SK-N-SH (cell line): Measurements from ENCODE around the gene ZNF784. TPM values are rescaled to one million over a fixed set of nuclear protein-coding genes. Genes with fewer than 3 reads are reported as not detected.

Source experiments
- CTCF ChIA-PET: fragments of 300-600, 350-600 bp; formaldehyde crosslinking; extraction: SDS; loops from one replicate; lab custom pipeline; 2021; lab: Yijun Ruan, JAX
- POLR2A ChIA-PET: fragments of 350-600 bp; sonication (Branson Sonifier 250); formaldehyde crosslinking; extraction: SDS; loops from one replicate; lab custom pipeline; 2020; ENCODE audit warnings: antibody characterized with exemption, inconsistent platforms; lab: Yijun Ruan, JAX
- DNase-seq: peaks from one replicate; pipeline ENCODE4 v3.0.0; 2012
- H2AFZ ChIP-seq: fragments of 200-600 bp; sonication (generic); 2 replicates; pipeline ENCODE4 v1.8.1; 2016; ENCODE audit warnings: antibody characterized with exemption, mild to moderate bottlenecking, low read depth
- H3F3A ChIP-seq: fragments of 200-600 bp; sonication (generic); replicated peaks from 2 replicates; pipeline ENCODE3; 2016; ENCODE audit warnings: antibody characterized with exemption, mild to moderate bottlenecking; ENCODE audit not compliant: insufficient read depth
- H3K27ac ChIP-seq, 2 experiments: fragments of 200-500 bp in 1 of 2; fragments of 200-600 bp in 1 of 2; sonication (Bioruptor generic) in 1 of 2; sonication (generic), shearing (Covaris generic) in 1 of 2; 2 replicates each; pipeline versions ENCODE4 v1.5.1 to v1.6.1; 2014 to 2016; ENCODE audit warnings: low read depth in 2 of 2, inconsistent platforms in 1 of 2, low read length in 1 of 2, mild to moderate bottlenecking in 1 of 2, mixed read lengths in 1 of 2
- H3K27me3 ChIP-seq: fragments of 200-600 bp; sonication (generic), shearing (Covaris generic); 2 replicates; pipeline ENCODE4 v1.6.1; 2016; ENCODE audit warnings: mixed run types; ENCODE audit not compliant: insufficient read depth
- H3K36me3 ChIP-seq, 2 experiments: fragments of 200-500 bp in 1 of 2; fragments of 200-600 bp in 1 of 2; sonication (Bioruptor generic) in 1 of 2; sonication (generic) in 1 of 2; replicated peaks in 1 of 2; 2 replicates each; pipeline versions ENCODE3 to v1.5.1; 2014 to 2016; ENCODE audit warnings: low read length in 1 of 2, mild to moderate bottlenecking in 1 of 2; ENCODE audit not compliant: insufficient read depth in 2 of 2, control insufficient read depth in 1 of 2
- H3K4me1 ChIP-seq, 2 experiments: fragments of 200-500 bp in 1 of 2; fragments of 200-600 bp in 1 of 2; sonication (Bioruptor generic) in 1 of 2; sonication (generic), shearing (Covaris generic) in 1 of 2; 2 replicates each; pipeline versions ENCODE4 v1.5.1 to v1.6.1; 2014 to 2016; ENCODE audit warnings: low read depth in 1 of 2, low read length in 1 of 2, mixed run types in 1 of 2; ENCODE audit not compliant: insufficient read depth in 2 of 2, control insufficient read depth in 1 of 2
- H3K4me2 ChIP-seq: fragments of 200-600 bp; sonication (generic), shearing (Covaris generic); 2 replicates; pipeline ENCODE4 v1.6.1; 2017; ENCODE audit warnings: mixed run types
- H3K4me3 ChIP-seq, 2 experiments: fragments of 200-500 bp in 1 of 2; fragments of 200-600 bp in 1 of 2; sonication (Bioruptor generic) in 1 of 2; sonication (generic), shearing (Covaris generic) in 1 of 2; 2 replicates each; pipeline versions ENCODE4 v1.5.1 to v1.8.1; 2014 to 2016; ENCODE audit warnings: low read depth in 2 of 2, inconsistent platforms in 1 of 2, low read length in 1 of 2, mild to moderate bottlenecking in 1 of 2, mixed read lengths in 1 of 2, moderate library complexity in 1 of 2
- H3K79me2 ChIP-seq: fragments of 200-600 bp; sonication (generic); 2 replicates; pipeline ENCODE4 v1.8.1; 2017; ENCODE audit warnings: mild to moderate bottlenecking; ENCODE audit not compliant: insufficient read depth
- H3K9ac ChIP-seq: fragments of 200-600 bp; sonication (generic); 2 replicates; pipeline ENCODE4 v1.6.1; 2017; ENCODE audit warnings: mixed run types
- H3K9me2 ChIP-seq: fragments of 200-600 bp; sonication (generic); 2 replicates; pipeline ENCODE4 v1.6.1; 2017; ENCODE audit warnings: mixed run types
- H3K9me3 ChIP-seq: fragments of 200-600 bp; sonication (generic); 2 replicates; pipeline ENCODE4 v1.6.1; 2017; ENCODE audit warnings: mixed run types, mild to moderate bottlenecking, moderate library complexity
- H4K20me1 ChIP-seq: fragments of 200-600 bp; sonication (generic); 2 replicates; pipeline ENCODE4 v1.6.1; 2017; ENCODE audit warnings: mild to moderate bottlenecking, mixed run types; ENCODE audit not compliant: insufficient read depth
- EP300 ChIP-seq, 2 experiments: IDR thresholded peaks; 2 replicates each; pipeline versions ENCODE4 v1.4.0 to v1.6.1; 2012; ENCODE audit warnings: borderline replicate concordance in 1 of 2, low read depth in 1 of 2, low read length in 1 of 2
- EZH2phosphoT487 ChIP-seq: fragments of 200-600 bp; sonication (generic); IDR thresholded peaks from 2 replicates; pipeline ENCODE4 v1.6.1; 2017; ENCODE audit warnings: low read depth, mixed run types, mild to moderate bottlenecking, antibody characterized with exemption, moderate library complexity, borderline replicate concordance
- FOXM1 ChIP-seq: IDR thresholded peaks from 2 replicates; pipeline ENCODE4 v1.4.0; 2012; ENCODE audit warnings: low read depth, mild to moderate bottlenecking
- MEF2A ChIP-seq: IDR thresholded peaks from 2 replicates; pipeline ENCODE4 v1.4.0; 2012; ENCODE audit warnings: low read depth, borderline replicate concordance
- MXI1 ChIP-seq: IDR thresholded peaks from 2 replicates; pipeline ENCODE4 v1.6.1; 2012; ENCODE audit warnings: mild to moderate bottlenecking, low read depth, low read length, improper control_type of control experiment
- NRF1 ChIP-seq: IDR thresholded peaks from 2 replicates; pipeline ENCODE4 v1.6.1; 2012; ENCODE audit warnings: low read depth, mild to moderate bottlenecking, low read length
- POLR2AphosphoS5 ChIP-seq: IDR thresholded peaks from 2 replicates; pipeline ENCODE4 v1.6.1; 2012; ENCODE audit warnings: low read depth, low read length
- RCOR1 ChIP-seq: fragments of 150-350 bp; IDR thresholded peaks from 2 replicates; pipeline ENCODE4 v1.6.1; 2017; ENCODE audit warnings: antibody characterized with exemption, low read length
- SMC3 ChIP-seq: IDR thresholded peaks from 2 replicates; pipeline ENCODE4 v1.6.1; 2012; ENCODE audit warnings: low read depth, low read length, improper control_type of control experiment
- TAF1 ChIP-seq: IDR thresholded peaks from 2 replicates; pipeline ENCODE4 v1.6.1; 2012; ENCODE audit warnings: low read depth, mild to moderate bottlenecking, low read length, moderate library complexity, borderline replicate concordance
- TCF12 ChIP-seq: IDR thresholded peaks from 2 replicates; pipeline ENCODE4 v1.4.0; 2012
- WGBS: methylation state at CpG from one replicate; pipeline ENCODE4 v1.1.6; 2017; ENCODE audit warnings: low lambda C conversion rate; 5-methylcytosine and 5-hydroxymethylcytosine counted together
- polyA plus RNA-seq, 3 experiments: library from polyadenylated mRNA; depleted of rRNA; stranded (reverse); fragments of >200 nt; gene quantifications; 2 replicates each; pipeline ENCODE4 v1.2.3, GENCODE V29; 2012
- TF ChIP-seq, protein P1 (sequence below): fragments of 200-600 bp; sonication (generic); IDR thresholded peaks from 2 replicates; pipeline ENCODE4 v1.6.1; 2017; ENCODE audit warnings: antibody characterized with exemption, mild to moderate bottlenecking, moderate library complexity
- TF ChIP-seq, protein P2 (sequence below): IDR thresholded peaks from 2 replicates; pipeline ENCODE4 v1.4.0; 2012; ENCODE audit warnings: low read depth
- TF ChIP-seq, protein P3 (sequence below): IDR thresholded peaks from 2 replicates; pipeline ENCODE4 v1.6.1; 2012; ENCODE audit warnings: mild to moderate bottlenecking, low read depth, low read length, moderate library complexity
- TF ChIP-seq, protein P4 (sequence below): IDR thresholded peaks from 2 replicates; pipeline ENCODE4 v1.4.0; 2012; ENCODE audit warnings: low read depth, borderline replicate concordance
- TF ChIP-seq, protein P5 (sequence below): IDR thresholded peaks from 2 replicates; pipeline ENCODE4; 2012

Gene ZNF784
- polyA plus RNA-seq, 1 of the 3 experiments (the other 2 are of a cell fraction), result 5.5 TPM

DNA sequence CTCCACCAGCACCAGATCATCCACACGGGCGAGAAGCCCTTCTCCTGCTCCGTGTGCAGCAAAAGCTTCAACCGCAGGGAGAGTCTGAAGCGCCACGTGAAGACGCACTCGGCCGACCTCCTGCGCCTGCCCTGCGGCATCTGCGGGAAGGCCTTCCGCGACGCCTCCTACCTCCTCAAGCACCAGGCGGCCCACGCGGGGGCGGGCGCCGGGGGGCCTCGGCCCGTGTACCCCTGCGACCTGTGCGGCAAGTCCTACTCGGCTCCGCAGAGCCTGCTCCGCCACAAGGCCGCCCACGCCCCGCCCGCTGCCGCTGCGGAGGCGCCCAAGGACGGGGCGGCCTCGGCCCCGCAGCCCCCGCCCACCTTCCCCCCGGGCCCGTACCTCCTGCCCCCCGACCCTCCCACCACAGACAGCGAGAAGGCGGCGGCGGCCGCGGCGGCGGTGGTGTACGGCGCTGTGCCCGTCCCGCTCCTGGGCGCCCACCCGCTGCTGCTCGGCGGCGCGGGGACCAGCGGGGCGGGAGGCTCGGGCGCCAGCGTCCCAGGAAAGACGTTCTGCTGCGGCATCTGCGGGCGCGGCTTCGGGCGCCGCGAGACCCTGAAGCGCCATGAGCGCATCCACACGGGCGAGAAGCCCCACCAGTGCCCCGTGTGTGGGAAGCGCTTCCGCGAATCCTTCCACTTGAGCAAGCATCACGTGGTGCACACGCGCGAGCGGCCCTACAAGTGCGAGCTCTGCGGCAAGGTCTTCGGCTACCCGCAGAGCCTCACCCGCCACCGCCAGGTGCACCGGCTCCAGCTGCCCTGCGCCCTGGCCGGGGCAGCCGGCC is 9.4 kb downstream of the ZNF784 start:
- no peak overlapping the region for H3K4me3 ChIP-seq
- POLR2A ChIA-PET, result no interaction called here
- peaks cover 32% of the 10 kb centered on the region for H3K79me2 ChIP-seq
- H3K4me1 ChIP-seq, result no peaks in the 10 kb centered on the region; a peak in 1 of 4 replicates
- H3K9me3 ChIP-seq, result no peaks in the 10 kb centered on the region
- no peak for TF ChIP-seq RCOR1
- TF ChIP-seq NRF1, result no peak
- no peak for TF ChIP-seq MEF2A
- TF ChIP-seq EZH2phosphoT487, result no peak
- TF ChIP-seq EP300 (IDR thresholded peaks at IDR 0.05; ENCODE audit: borderline replicate concordance in 1 of 2, low read depth in 1 of 2, low read length in 1 of 2), result no peak
- TF ChIP-seq, protein P1, sequence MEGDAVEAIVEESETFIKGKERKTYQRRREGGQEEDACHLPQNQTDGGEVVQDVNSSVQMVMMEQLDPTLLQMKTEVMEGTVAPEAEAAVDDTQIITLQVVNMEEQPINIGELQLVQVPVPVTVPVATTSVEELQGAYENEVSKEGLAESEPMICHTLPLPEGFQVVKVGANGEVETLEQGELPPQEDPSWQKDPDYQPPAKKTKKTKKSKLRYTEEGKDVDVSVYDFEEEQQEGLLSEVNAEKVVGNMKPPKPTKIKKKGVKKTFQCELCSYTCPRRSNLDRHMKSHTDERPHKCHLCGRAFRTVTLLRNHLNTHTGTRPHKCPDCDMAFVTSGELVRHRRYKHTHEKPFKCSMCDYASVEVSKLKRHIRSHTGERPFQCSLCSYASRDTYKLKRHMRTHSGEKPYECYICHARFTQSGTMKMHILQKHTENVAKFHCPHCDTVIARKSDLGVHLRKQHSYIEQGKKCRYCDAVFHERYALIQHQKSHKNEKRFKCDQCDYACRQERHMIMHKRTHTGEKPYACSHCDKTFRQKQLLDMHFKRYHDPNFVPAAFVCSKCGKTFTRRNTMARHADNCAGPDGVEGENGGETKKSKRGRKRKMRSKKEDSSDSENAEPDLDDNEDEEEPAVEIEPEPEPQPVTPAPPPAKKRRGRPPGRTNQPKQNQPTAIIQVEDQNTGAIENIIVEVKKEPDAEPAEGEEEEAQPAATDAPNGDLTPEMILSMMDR, result no peak
- no peak for TF ChIP-seq POLR2AphosphoS5
- no peak for TF ChIP-seq MXI1
- TF ChIP-seq TCF12, result no peak
- TF ChIP-seq, protein P2, sequence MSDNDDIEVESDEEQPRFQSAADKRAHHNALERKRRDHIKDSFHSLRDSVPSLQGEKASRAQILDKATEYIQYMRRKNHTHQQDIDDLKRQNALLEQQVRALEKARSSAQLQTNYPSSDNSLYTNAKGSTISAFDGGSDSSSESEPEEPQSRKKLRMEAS, result no peak
- no peak for TF ChIP-seq TAF1
- TF ChIP-seq, protein P3, sequence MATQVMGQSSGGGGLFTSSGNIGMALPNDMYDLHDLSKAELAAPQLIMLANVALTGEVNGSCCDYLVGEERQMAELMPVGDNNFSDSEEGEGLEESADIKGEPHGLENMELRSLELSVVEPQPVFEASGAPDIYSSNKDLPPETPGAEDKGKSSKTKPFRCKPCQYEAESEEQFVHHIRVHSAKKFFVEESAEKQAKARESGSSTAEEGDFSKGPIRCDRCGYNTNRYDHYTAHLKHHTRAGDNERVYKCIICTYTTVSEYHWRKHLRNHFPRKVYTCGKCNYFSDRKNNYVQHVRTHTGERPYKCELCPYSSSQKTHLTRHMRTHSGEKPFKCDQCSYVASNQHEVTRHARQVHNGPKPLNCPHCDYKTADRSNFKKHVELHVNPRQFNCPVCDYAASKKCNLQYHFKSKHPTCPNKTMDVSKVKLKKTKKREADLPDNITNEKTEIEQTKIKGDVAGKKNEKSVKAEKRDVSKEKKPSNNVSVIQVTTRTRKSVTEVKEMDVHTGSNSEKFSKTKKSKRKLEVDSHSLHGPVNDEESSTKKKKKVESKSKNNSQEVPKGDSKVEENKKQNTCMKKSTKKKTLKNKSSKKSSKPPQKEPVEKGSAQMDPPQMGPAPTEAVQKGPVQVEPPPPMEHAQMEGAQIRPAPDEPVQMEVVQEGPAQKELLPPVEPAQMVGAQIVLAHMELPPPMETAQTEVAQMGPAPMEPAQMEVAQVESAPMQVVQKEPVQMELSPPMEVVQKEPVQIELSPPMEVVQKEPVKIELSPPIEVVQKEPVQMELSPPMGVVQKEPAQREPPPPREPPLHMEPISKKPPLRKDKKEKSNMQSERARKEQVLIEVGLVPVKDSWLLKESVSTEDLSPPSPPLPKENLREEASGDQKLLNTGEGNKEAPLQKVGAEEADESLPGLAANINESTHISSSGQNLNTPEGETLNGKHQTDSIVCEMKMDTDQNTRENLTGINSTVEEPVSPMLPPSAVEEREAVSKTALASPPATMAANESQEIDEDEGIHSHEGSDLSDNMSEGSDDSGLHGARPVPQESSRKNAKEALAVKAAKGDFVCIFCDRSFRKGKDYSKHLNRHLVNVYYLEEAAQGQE, result no peak
- TF ChIP-seq, protein P4, sequence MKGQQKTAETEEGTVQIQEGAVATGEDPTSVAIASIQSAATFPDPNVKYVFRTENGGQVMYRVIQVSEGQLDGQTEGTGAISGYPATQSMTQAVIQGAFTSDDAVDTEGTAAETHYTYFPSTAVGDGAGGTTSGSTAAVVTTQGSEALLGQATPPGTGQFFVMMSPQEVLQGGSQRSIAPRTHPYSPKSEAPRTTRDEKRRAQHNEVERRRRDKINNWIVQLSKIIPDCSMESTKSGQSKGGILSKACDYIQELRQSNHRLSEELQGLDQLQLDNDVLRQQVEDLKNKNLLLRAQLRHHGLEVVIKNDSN, result no peak
- TF ChIP-seq, protein P5, sequence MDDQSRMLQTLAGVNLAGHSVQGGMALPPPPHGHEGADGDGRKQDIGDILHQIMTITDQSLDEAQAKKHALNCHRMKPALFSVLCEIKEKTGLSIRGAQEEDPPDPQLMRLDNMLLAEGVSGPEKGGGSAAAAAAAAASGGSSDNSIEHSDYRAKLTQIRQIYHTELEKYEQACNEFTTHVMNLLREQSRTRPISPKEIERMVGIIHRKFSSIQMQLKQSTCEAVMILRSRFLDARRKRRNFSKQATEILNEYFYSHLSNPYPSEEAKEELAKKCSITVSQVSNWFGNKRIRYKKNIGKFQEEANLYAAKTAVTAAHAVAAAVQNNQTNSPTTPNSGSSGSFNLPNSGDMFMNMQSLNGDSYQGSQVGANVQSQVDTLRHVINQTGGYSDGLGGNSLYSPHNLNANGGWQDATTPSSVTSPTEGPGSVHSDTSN, result no peak
- TF ChIP-seq SMC3, result no peak
- no peak for TF ChIP-seq FOXM1
- H3K9ac ChIP-seq, result no peak overlapping the region
- H3K9me2 ChIP-seq, result no peaks in the 10 kb centered on the region
- H3K27me3 ChIP-seq, result no peaks in the 10 kb centered on the region
- DNase-seq, result peak; percentile 30
- peaks cover 27% of the 10 kb centered on the region for H4K20me1 ChIP-seq
- no peak overlapping the region for H3K27ac ChIP-seq
- CTCF ChIA-PET, result interaction anchor here (1.3 kb wide), 1 partner anchor 17 kb away, joined by 4 read pairs; no protein-coding TSS in a partner anchor
- peaks cover 10% of the 10 kb centered on the region for H3F3A ChIP-seq
- 96% methylated on average over 72 of the region's 98 CpGs for WGBS
- H3K4me2 ChIP-seq, result no peak overlapping the region
- H2AFZ ChIP-seq, result no peak overlapping the region
- H3K36me3 ChIP-seq, result peaks cover 4 to 33% of the 10 kb centered on the region in 2 experiments
